NCI-H2227 treated with DMSO at 0.1 percent for 48 hours (cell line): ENCODE results near the gene IFRD2.
A peak's percentile ranks its signal among the peaks of the same experiment; 100 is the strongest.
"Not testable (repeated sequence)": the region's sequence is repeated elsewhere in the genome, so short reads cannot be mapped to it uniquely, and the experiment has no call there.

ENCODE experiments used
- DNase-seq: peaks from one replicate; lab custom pipeline; 2025; lab: John Stamatoyannopoulos, UW

Gene IFRD2

GRCh38 chr3:50323614-50324199, 31.5 kb upstream of the IFRD2 start:
- no peak for DNase-seq

GRCh38 chr3:50323092-50323600, 30.9 kb upstream of the IFRD2 start:
- DNase-seq = no peak

GRCh38 chr3:50322386-50323091, 30.3 kb upstream of the IFRD2 start, which contains the start of gene HYAL2:
HYAL2 (minus strand) TSS chr3:50322745; CDS start chr3:50320489, 2,256 bp downstream.
- no peak for DNase-seq

- DNase-seq = no peak
Observed at GRCh38 chr3:50322115-50322385, 29.8 kb upstream of the IFRD2 start.

- peak; percentile 94 for DNase-seq
Observed at GRCh38 chr3:50321336-50322114, 29.3 kb upstream of the IFRD2 start.

GRCh38 chr3:50320853-50321335, 28.7 kb upstream of the IFRD2 start:
- DNase-seq = peak; percentile 71

- DNase-seq = no peak
Observed at GRCh38 chr3:50319894-50320625, 27.8 kb upstream of the IFRD2 start.

GRCh38 chr3:50319181-50319893, 27.1 kb upstream of the IFRD2 start:
- no peak for DNase-seq

- no peak for DNase-seq
Observed at GRCh38 chr3:50318615-50319014, 26.4 kb upstream of the IFRD2 start.

GRCh38 chr3:50318163-50318562, 25.9 kb upstream of the IFRD2 start:
- no peak for DNase-seq

- DNase-seq = no peak
Observed at GRCh38 chr3:50317300-50317699, 25.1 kb upstream of the IFRD2 start.

GRCh38 chr3:50316657-50317242, 24.5 kb upstream of the IFRD2 start:
- DNase-seq = no peak

GRCh38 chr3:50314816-50315215, 22.6 kb upstream of the IFRD2 start:
- no peak for DNase-seq

- DNase-seq = no peak
Observed at GRCh38 chr3:50314342-50314741, 22.1 kb upstream of the IFRD2 start.

GRCh38 chr3:50312041-50312440, 19.8 kb upstream of the IFRD2 start:
- not testable (repeated sequence) for DNase-seq

GRCh38 chr3:50304601-50305000, 12.4 kb upstream of the IFRD2 start:
- no peak for DNase-seq

- DNase-seq = no peak
Observed at GRCh38 chr3:50303013-50303815, 11.0 kb upstream of the IFRD2 start, which contains the start of gene HYAL1. HYAL1 (minus strand) TSS chr3:50303574; CDS start chr3:50302956, 618 bp downstream.

GRCh38 chr3:50302095-50303012, 10.1 kb upstream of the IFRD2 start:
- no peak for DNase-seq

GRCh38 chr3:50300681-50301254, 8.5 kb upstream of the IFRD2 start:
- no peak for DNase-seq
